SIG-M5 treated with dmso at 0.1 percent for 504 hours (cell line): Measurements from ENCODE around the gene P2RX4.
"Not testable (repeated sequence)": the region's sequence is repeated elsewhere in the genome, so short reads cannot be mapped to it uniquely, and the experiment has no call there.

Experiments used
- DNase-seq: peaks from one replicate; lab custom pipeline; 2025; ENCODE audit not compliant: unreplicated experiment; lab: John Stamatoyannopoulos, UW

P2RX4 gene

GRCh38 chr12:121209624-121210572 lies at the start of gene P2RX4:
P2RX4 (plus strand) TSS chr12:121210129; CDS start chr12:121210165, 36 bp downstream.
- peak; percentile 72 for DNase-seq

- DNase-seq, result no peak
These were observed 47.5 kb upstream of the P2RX4 start for GRCh38 chr12:121162384-121162783.

GRCh38 chr12:121162985-121163384 lies 46.9 kb upstream of the P2RX4 start:
- DNase-seq, result no peak

GRCh38 chr12:121164839-121165238 lies 45.1 kb upstream of the P2RX4 start:
- not testable (repeated sequence) for DNase-seq

- DNase-seq, result no peak
These were observed 44.6 kb upstream of the P2RX4 start for GRCh38 chr12:121165316-121165715.

GRCh38 chr12:121166356-121166755 lies 43.6 kb upstream of the P2RX4 start:
- no peak for DNase-seq

- DNase-seq, result peak; percentile 26
These were observed 42.6 kb upstream of the P2RX4 start for GRCh38 chr12:121167232-121167820.

GRCh38 chr12:121167951-121168350 lies 42.0 kb upstream of the P2RX4 start:
- no peak for DNase-seq

GRCh38 chr12:121170151-121170550 lies 39.8 kb upstream of the P2RX4 start:
- no peak for DNase-seq

GRCh38 chr12:121170611-121171260 lies 39.2 kb upstream of the P2RX4 start:
- DNase-seq, result no peak

GRCh38 chr12:121172145-121172544 lies 37.8 kb upstream of the P2RX4 start:
- no peak for DNase-seq

- peak; percentile 91 for DNase-seq
These were observed 34.4 kb upstream of the P2RX4 start for GRCh38 chr12:121175383-121176119.

GRCh38 chr12:121176826-121177529 lies 33.0 kb upstream of the P2RX4 start:
- DNase-seq, result no peak

- no peak for DNase-seq
These were observed 28.7 kb upstream of the P2RX4 start for GRCh38 chr12:121181181-121181580.

GRCh38 chr12:121182222-121182893 lies 27.6 kb upstream of the P2RX4 start:
- DNase-seq, result no peak

GRCh38 chr12:121184425-121184824 lies 25.5 kb upstream of the P2RX4 start:
- DNase-seq, result no peak

- peak; percentile 66 for DNase-seq
These were observed 24.7 kb upstream of the P2RX4 start for GRCh38 chr12:121184984-121185889.

- DNase-seq, result no peak
These were observed 23.1 kb upstream of the P2RX4 start for GRCh38 chr12:121186826-121187225.

GRCh38 chr12:121187501-121187900 lies 22.4 kb upstream of the P2RX4 start:
- DNase-seq, result no peak
